Ishikawa (cell line): ENCODE measurements around the gene NCOA1.

Source experiments
- CREB1 ChIP-seq: IDR thresholded peaks from 2 replicates; pipeline ENCODE4 v1.6.1; 2012; ENCODE audit warnings: low read depth
- EGR1 ChIP-seq: IDR thresholded peaks from 2 replicates; pipeline ENCODE4 v1.6.1; 2012
- EP300 ChIP-seq: IDR thresholded peaks from 2 replicates; pipeline ENCODE4 v1.6.1; 2012; ENCODE audit warnings: borderline replicate concordance
- FOXM1 ChIP-seq: IDR thresholded peaks from 2 replicates; pipeline ENCODE4 v1.6.1; 2012; ENCODE audit warnings: low read depth, borderline replicate concordance
- MAX ChIP-seq: IDR thresholded peaks from 2 replicates; pipeline ENCODE4 v1.6.1; 2012
- NFIC ChIP-seq: IDR thresholded peaks from 2 replicates; pipeline ENCODE4 v1.6.1; 2012
- TEAD4 ChIP-seq: IDR thresholded peaks from 2 replicates; pipeline ENCODE4 v1.6.1; 2012
- USF1 ChIP-seq: IDR thresholded peaks from 2 replicates; pipeline ENCODE4 v1.6.1; 2012
- YY1 ChIP-seq: IDR thresholded peaks from 2 replicates; pipeline ENCODE4 v1.6.1; 2012; ENCODE audit warnings: low read depth
- ZBTB7A ChIP-seq: IDR thresholded peaks from 2 replicates; pipeline ENCODE4 v1.6.1; 2012; ENCODE audit warnings: low read depth
- TF ChIP-seq, protein P1 (sequence below): IDR thresholded peaks from 2 replicates; pipeline ENCODE4 v1.6.1; 2012; ENCODE audit warnings: low read depth, mild to moderate bottlenecking

DNA sequence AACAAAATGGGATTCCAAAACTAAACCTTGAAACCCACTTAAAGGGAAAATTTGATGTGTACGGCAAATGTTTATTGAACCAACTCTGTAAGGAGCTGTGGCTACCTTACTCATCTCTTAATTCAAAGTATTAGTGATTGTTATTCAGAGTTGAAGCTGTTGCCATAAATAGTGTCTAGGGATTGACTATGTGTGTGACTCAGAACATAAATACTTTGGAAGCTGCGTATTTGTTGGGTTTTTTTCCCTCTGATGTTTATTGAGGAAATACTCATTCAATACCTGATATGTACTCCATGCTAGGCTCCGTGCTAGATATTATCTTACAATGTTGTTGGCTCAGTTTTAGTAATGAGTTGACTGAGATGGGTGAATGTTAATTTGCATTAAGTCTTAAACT, 211.7 kb downstream of the NCOA1 start:
- TF ChIP-seq, protein P1, sequence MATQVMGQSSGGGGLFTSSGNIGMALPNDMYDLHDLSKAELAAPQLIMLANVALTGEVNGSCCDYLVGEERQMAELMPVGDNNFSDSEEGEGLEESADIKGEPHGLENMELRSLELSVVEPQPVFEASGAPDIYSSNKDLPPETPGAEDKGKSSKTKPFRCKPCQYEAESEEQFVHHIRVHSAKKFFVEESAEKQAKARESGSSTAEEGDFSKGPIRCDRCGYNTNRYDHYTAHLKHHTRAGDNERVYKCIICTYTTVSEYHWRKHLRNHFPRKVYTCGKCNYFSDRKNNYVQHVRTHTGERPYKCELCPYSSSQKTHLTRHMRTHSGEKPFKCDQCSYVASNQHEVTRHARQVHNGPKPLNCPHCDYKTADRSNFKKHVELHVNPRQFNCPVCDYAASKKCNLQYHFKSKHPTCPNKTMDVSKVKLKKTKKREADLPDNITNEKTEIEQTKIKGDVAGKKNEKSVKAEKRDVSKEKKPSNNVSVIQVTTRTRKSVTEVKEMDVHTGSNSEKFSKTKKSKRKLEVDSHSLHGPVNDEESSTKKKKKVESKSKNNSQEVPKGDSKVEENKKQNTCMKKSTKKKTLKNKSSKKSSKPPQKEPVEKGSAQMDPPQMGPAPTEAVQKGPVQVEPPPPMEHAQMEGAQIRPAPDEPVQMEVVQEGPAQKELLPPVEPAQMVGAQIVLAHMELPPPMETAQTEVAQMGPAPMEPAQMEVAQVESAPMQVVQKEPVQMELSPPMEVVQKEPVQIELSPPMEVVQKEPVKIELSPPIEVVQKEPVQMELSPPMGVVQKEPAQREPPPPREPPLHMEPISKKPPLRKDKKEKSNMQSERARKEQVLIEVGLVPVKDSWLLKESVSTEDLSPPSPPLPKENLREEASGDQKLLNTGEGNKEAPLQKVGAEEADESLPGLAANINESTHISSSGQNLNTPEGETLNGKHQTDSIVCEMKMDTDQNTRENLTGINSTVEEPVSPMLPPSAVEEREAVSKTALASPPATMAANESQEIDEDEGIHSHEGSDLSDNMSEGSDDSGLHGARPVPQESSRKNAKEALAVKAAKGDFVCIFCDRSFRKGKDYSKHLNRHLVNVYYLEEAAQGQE = no peak
- TF ChIP-seq EGR1 = no peak
- TF ChIP-seq EP300 = no peak
- TF ChIP-seq TEAD4 = no peak
- no peak for TF ChIP-seq ZBTB7A
- no peak for TF ChIP-seq MAX
- no peak for TF ChIP-seq NFIC
- no peak for TF ChIP-seq FOXM1
- no peak for TF ChIP-seq YY1
- TF ChIP-seq CREB1 = no peak
- no peak for TF ChIP-seq USF1
